ENCODE results near the gene YKT6. TPM values are rescaled to one million over a fixed set of nuclear protein-coding genes. Genes with fewer than 3 reads are reported as not detected.

YKT6 gene
- 63.1 and 88.6 TPM in 2 replicates for total RNA-seq (2014; rRNA removed; shearing (Covaris generic); ENCODE audit: low replicate concordance)

- Histone ChIP-seq H3K9me3 (ENCODE audit: low read length) (no peaks in the 10 kb centered on the region), H3K4me2 (ENCODE audit: low read depth, low read length, poor library complexity, severe bottlenecking) (peak within 1 kb of the TSS; percentile 82), H3K4me3 (ENCODE audit: low read length) (peak within 1 kb of the TSS; percentile 95), H2AFZ (ENCODE audit: low read length) (peak within 1 kb of the TSS; percentile 7; the same call in 1 of the 2 replicates), H3K27me3 (ENCODE audit: low read length) (no peaks in the 10 kb centered on the region), H3K9ac (ENCODE audit: low read length) (peak within 1 kb of the TSS; percentile 93), H3K79me2 (ENCODE audit: low read length) (peaks cover 50% of the 10 kb centered on the region), H3K4me1 (ENCODE audit: low read length) (peaks cover 28% of the 10 kb centered on the region), H3K27ac (ENCODE audit: low read length) (no peak within 1 kb of the TSS; the same call in 1 of the 2 replicates), H3K36me3 (ENCODE audit: insufficient read depth, low read length) (peaks cover 15% of the 10 kb centered on the region; the same call in 1 of the 2 replicates), H3K9me2 (replicated peaks; ENCODE audit: insufficient read depth, low read length) (no peaks in the 10 kb centered on the region), H4K20me1 (ENCODE audit: insufficient read depth, low read depth, low read length) (peaks cover 16% of the 10 kb centered on the region)
- peak; percentile 99 for DNase-seq
These were observed at the start of gene YKT6 for GRCh38 chr7:44200699-44201461. YKT6 (plus strand) TSS chr7:44200978; CDS start chr7:44201136, 158 bp downstream.

DNA sequence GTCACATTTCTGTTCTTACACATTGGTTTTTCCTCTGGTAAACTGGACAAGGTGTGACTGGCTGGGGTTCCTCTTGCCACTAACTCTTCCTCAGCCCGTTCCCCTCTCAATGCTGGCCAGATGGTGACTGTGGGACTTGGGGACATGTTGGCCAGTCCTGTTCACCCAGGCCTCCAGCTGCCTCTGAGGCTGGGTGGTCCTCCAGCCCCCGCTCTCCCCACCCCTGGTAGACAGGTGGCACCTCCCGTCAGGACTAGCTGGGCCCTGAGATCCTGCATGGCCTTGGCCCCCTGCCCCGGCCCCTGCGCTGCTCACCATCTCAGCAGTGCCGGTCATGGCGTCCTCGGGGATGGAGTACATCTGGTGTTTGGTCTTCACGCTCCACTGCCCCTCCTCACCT is 48.8 kb upstream of the YKT6 start:
- Histone ChIP-seq H3K4me2 (ENCODE audit: low read depth, low read length, poor library complexity, severe bottlenecking) (no peak overlapping the region), H3K36me3 (ENCODE audit: insufficient read depth, low read length) (no peaks in the 10 kb centered on the region), H3K9me2 (replicated peaks; ENCODE audit: insufficient read depth, low read length) (no peaks in the 10 kb centered on the region), H3K4me1 (ENCODE audit: low read length) (no peaks in the 10 kb centered on the region), H3K4me3 (ENCODE audit: low read length) (no peak overlapping the region), H3K79me2 (ENCODE audit: low read length) (no peaks in the 10 kb centered on the region), H2AFZ (ENCODE audit: low read length) (no peak overlapping the region), H3K9ac (ENCODE audit: low read length) (no peak overlapping the region), H4K20me1 (ENCODE audit: insufficient read depth, low read depth, low read length) (no peaks in the 10 kb centered on the region), H3K27ac (ENCODE audit: low read length) (no peak overlapping the region), H3K9me3 (ENCODE audit: low read length) (no peaks in the 10 kb centered on the region), H3K27me3 (ENCODE audit: low read length) (no peaks in the 10 kb centered on the region)
- no peak for DNase-seq

- Histone ChIP-seq H3K27me3 (ENCODE audit: low read length) (no peaks in the 10 kb centered on the region), H3K9me3 (ENCODE audit: low read length) (no peaks in the 10 kb centered on the region), H3K27ac (ENCODE audit: low read length) (no peak overlapping the region), H2AFZ (ENCODE audit: low read length) (no peak overlapping the region), H4K20me1 (ENCODE audit: insufficient read depth, low read depth, low read length) (no peaks in the 10 kb centered on the region), H3K9ac (ENCODE audit: low read length) (no peak overlapping the region), H3K4me3 (ENCODE audit: low read length) (no peak overlapping the region), H3K4me1 (ENCODE audit: low read length) (no peaks in the 10 kb centered on the region), H3K9me2 (replicated peaks; ENCODE audit: insufficient read depth, low read length) (no peaks in the 10 kb centered on the region), H3K4me2 (ENCODE audit: low read depth, low read length, poor library complexity, severe bottlenecking) (no peak overlapping the region), H3K36me3 (ENCODE audit: insufficient read depth, low read length) (no peaks in the 10 kb centered on the region), H3K79me2 (ENCODE audit: low read length) (no peaks in the 10 kb centered on the region)
- DNase-seq, result no peak
These were observed 47.5 kb upstream of the YKT6 start for GRCh38 chr7:44152971-44153947.

GRCh38 chr7:44153948-44154335 is 46.8 kb upstream of the YKT6 start:
- Histone ChIP-seq H2AFZ (ENCODE audit: low read length) (no peak overlapping the region), H3K79me2 (ENCODE audit: low read length) (no peaks in the 10 kb centered on the region), H3K9ac (ENCODE audit: low read length) (no peak overlapping the region), H3K4me1 (ENCODE audit: low read length) (no peaks in the 10 kb centered on the region), H4K20me1 (ENCODE audit: insufficient read depth, low read depth, low read length) (no peaks in the 10 kb centered on the region), H3K9me3 (ENCODE audit: low read length) (no peaks in the 10 kb centered on the region), H3K9me2 (replicated peaks; ENCODE audit: insufficient read depth, low read length) (no peaks in the 10 kb centered on the region), H3K27ac (ENCODE audit: low read length) (no peak overlapping the region), H3K4me2 (ENCODE audit: low read depth, low read length, poor library complexity, severe bottlenecking) (no peak overlapping the region), H3K4me3 (ENCODE audit: low read length) (no peak overlapping the region), H3K27me3 (ENCODE audit: low read length) (no peaks in the 10 kb centered on the region), H3K36me3 (ENCODE audit: insufficient read depth, low read length) (no peaks in the 10 kb centered on the region)
- no peak for DNase-seq

DNA sequence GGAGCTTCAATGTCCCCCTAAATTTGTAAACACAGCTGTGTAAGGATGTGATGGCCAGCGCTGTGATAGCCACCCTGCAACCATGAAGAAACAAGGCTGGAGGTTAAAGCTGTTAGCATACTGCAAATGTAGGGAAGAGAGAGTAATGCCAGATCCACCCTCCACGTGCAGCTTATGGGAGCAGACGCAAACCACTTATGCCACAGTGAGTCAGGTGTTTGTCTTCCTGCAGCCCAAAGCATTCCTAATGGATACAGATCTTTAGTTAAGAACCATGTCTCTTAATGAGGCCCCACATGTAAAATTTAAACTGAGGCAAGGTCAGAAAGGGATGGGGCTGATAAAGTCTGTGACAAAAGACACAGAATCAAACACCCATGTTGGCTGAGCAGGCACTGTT is 46.1 kb upstream of the YKT6 start:
- DNase-seq, result no peak
- no peaks in the 10 kb centered on the region for H3K9me3 ChIP-seq (ENCODE audit: low read length)
- no peaks in the 10 kb centered on the region for H4K20me1 ChIP-seq (ENCODE audit: insufficient read depth, low read depth, low read length)
- H3K4me3 ChIP-seq (ENCODE audit: low read length), result no peak overlapping the region
- H2AFZ ChIP-seq (ENCODE audit: low read length), result no peak overlapping the region
- H3K9me2 ChIP-seq (replicated peaks; ENCODE audit: insufficient read depth, low read length), result no peaks in the 10 kb centered on the region
- H3K4me2 ChIP-seq (ENCODE audit: low read depth, low read length, poor library complexity, severe bottlenecking), result no peak overlapping the region
- no peaks in the 10 kb centered on the region for H3K79me2 ChIP-seq (ENCODE audit: low read length)
- H3K27ac ChIP-seq (ENCODE audit: low read length), result no peak overlapping the region
- no peaks in the 10 kb centered on the region for H3K4me1 ChIP-seq (ENCODE audit: low read length)
- no peak overlapping the region for H3K9ac ChIP-seq (ENCODE audit: low read length)
- H3K27me3 ChIP-seq (ENCODE audit: low read length), result no peaks in the 10 kb centered on the region
- H3K36me3 ChIP-seq (ENCODE audit: insufficient read depth, low read length), result no peaks in the 10 kb centered on the region

DNA sequence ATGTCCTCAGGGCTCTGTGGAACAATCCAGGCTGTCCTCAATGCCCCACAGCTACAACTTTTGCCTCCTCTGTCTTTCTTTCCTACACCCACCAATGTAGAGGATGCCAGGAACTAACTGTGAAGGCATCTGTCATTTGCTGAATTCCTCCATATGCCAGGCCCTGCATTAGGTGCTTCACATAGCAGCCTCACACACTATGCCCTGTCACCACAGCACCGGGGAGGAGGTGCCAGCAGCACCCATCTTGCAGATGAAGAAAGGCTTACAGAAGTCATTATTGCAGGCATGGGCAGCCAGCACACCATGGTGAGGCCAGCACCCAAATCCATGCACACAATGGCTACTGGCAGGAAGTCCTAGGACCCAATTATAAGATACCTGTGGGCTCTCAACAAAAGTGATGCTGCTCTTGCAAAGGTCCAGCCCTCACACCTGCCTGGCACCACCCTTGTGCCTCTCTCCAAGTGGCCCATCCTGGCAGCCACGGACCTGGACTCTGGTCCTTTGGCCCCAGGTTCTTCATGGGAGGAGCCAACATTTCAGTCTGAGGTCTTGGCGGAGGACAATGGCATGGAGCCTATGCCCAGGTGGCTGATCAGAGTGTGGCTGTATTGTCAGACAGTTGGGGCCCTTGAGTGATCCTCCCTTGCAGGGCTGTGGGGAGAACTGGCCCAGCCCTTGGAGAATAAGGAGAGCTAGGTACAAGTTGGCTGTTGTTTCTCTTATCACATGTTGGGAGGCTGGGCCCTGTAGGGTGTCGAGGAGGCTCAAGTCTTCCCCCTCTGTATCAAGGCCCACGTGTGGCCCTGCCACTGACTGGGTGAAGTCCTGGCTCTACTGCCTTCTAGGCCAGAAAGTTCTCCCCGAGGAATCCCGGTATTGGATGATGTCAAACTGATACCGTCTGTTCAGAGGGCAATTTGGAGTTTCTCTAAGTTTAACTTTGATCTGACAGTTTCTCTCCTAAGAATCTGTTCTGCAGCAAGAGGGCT is 45.3 kb upstream of the YKT6 start:
- DNase-seq, result no peak
- Histone ChIP-seq H3K27me3 (ENCODE audit: low read length) (no peaks in the 10 kb centered on the region), H2AFZ (ENCODE audit: low read length) (no peak overlapping the region), H3K9me3 (ENCODE audit: low read length) (no peaks in the 10 kb centered on the region), H3K27ac (ENCODE audit: low read length) (no peak overlapping the region), H3K9me2 (replicated peaks; ENCODE audit: insufficient read depth, low read length) (no peaks in the 10 kb centered on the region), H3K4me2 (ENCODE audit: low read depth, low read length, poor library complexity, severe bottlenecking) (no peak overlapping the region), H4K20me1 (ENCODE audit: insufficient read depth, low read depth, low read length) (no peaks in the 10 kb centered on the region), H3K4me1 (ENCODE audit: low read length) (no peaks in the 10 kb centered on the region), H3K9ac (ENCODE audit: low read length) (no peak overlapping the region), H3K4me3 (ENCODE audit: low read length) (no peak overlapping the region), H3K36me3 (ENCODE audit: insufficient read depth, low read length) (no peaks in the 10 kb centered on the region), H3K79me2 (ENCODE audit: low read length) (no peaks in the 10 kb centered on the region)

- Histone ChIP-seq H3K4me3 (ENCODE audit: low read length) (no peak overlapping the region), H3K9ac (ENCODE audit: low read length) (no peak overlapping the region), H3K79me2 (ENCODE audit: low read length) (no peaks in the 10 kb centered on the region), H3K36me3 (ENCODE audit: insufficient read depth, low read length) (no peaks in the 10 kb centered on the region), H2AFZ (ENCODE audit: low read length) (no peak overlapping the region), H4K20me1 (ENCODE audit: insufficient read depth, low read depth, low read length) (no peaks in the 10 kb centered on the region), H3K27ac (ENCODE audit: low read length) (no peak overlapping the region), H3K27me3 (ENCODE audit: low read length) (no peaks in the 10 kb centered on the region), H3K9me3 (ENCODE audit: low read length) (no peaks in the 10 kb centered on the region), H3K4me2 (ENCODE audit: low read depth, low read length, poor library complexity, severe bottlenecking) (no peak overlapping the region), H3K9me2 (replicated peaks; ENCODE audit: insufficient read depth, low read length) (no peaks in the 10 kb centered on the region), H3K4me1 (ENCODE audit: low read length) (no peaks in the 10 kb centered on the region)
- no peak for DNase-seq
These were observed 44.2 kb upstream of the YKT6 start for GRCh38 chr7:44156453-44157010.

All from Karpas-422 (cell line).